SIG-M5 (cell line): ENCODE data around the gene LCN10.
A peak's percentile ranks its signal among the peaks of the same experiment; 100 is the strongest.
"Not testable (repeated sequence)": the region's sequence is repeated elsewhere in the genome, so short reads cannot be mapped to it uniquely, and the experiment has no call there.

Experiments
- DNase-seq: peaks from one replicate; lab custom pipeline; 2025; lab: John Stamatoyannopoulos, UW

Gene LCN10

DNA sequence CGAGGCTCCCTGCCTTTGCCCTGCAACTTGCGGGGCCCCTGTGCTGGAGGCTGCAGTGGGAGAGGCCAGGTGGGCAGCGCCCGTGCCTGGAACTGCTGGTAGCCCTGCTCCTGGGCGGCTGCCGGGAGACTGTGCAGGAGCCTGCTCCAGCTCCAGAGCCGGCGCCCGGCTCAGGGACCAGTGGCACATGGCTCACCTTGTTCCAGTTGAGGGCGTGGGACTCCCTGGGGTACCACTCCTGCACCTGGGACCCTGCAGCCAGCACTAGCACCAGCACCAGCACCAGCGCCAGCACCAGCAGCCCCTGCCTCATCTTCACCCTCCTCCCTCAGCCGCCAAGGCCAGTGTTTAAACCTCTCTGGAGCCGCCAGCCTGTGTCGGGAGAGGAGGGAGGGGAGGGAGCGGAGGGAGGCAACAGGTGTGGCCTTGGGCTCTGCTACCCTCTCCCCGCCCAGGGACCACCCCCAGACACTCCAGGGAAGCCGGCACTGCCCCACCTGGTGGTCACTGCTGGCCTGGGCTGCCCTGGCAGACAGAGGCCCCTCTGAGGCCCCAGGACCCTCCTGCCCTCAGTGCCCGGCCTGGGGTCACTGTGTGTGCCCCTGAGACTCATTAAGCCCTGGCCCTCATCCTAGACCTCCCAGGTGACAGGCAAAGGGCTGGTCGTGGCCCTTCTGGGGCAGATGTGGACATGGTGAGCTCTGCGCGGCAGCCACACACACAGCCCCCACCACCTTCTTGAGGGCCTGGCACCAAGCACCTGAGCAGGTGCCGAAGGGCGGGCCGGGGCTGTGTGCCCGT lies at the start of gene LCN10:
LCN10 (minus strand) TSS at position 350 of the 801 bp plus-strand sequence; CDS start at position 313, 37 bp downstream.
- no peak for DNase-seq

DNA sequence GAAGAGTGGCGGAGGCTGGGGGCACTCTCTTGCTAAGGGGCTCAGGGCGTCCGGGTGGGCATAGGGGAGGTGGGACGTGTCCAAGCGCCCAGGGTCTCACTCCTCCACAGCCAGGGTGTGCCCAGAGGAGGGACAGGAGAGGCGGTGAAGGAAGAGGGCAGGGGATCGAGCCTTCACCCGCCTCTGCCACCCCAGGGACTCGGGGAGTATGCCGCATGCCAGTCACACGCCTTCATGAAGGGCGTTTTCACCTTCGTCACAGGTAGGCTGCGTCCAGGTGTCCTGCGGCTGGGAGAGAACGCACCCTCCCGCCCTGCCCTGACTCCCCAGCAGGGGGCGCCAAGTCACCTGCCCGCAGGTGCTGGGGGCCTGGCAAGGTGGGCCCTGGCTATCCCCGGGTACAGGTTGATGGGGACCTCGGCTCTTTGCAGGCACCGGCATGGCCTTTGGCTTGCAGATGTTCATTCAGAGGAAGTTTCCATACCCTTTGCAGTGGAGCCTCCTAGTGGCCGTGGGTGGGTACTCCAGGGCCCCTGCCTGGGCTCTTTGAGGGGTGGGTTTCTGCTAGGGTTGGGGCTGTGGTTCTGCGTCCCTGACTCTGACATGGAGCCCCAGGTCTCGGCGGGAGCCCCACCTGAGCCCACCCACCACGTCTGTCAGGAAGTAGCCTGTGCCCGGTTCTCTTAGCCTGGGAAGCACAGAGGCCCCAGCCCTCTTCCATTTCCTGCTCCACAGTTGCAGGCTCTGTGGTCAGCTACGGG lies 49.0 kb upstream of the LCN10 start:
- DNase-seq: no peak

DNA sequence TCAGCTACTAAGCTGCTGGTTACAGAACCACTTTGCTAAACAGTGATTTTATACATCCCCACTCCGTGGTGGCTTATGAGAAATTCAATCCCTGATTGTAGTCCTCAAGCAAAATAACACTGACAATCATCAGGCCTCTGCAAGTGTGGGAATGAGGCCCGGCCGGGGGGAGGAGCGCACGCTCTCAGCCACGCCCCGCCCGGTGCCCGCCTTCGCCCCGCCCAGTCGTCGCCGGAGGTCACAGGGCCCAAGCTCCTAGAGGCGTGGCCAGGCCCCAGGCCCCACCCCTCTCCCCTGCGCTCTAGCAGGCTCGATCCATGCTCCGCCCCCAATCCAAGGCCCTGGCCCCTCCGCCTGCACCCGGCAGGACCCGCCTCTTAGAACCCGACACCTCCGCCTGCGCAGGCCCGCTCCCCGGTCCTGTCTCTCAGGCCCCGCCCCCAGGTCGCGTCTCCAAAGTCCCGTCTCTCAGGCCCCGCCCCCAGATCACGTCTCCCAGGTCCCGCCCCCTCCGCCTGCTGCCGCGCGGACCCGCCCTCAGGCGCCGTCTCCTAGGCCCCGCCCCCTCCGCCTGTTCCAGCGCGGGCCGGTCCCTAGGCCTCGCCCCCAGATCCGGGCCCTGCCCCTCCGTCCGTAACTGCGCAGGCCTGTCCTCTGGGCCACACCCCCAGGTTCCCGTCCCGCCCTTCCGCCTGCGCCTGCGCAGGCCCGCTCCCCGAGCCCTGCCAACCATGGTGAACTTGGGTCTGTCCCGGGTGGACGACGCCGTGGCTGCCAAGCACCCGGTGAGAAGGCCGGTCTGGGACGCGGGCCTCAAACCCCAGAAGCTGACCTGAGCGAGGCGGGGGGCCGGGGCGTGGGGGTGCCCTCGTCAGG lies 48.1 kb upstream of the LCN10 start, which contains the start of gene TMEM141:
TMEM141 (plus strand) TSS at position 705 of the 876 bp plus-strand sequence; CDS start at position 732, 27 bp downstream.
- DNase-seq: peak; percentile 89

DNA sequence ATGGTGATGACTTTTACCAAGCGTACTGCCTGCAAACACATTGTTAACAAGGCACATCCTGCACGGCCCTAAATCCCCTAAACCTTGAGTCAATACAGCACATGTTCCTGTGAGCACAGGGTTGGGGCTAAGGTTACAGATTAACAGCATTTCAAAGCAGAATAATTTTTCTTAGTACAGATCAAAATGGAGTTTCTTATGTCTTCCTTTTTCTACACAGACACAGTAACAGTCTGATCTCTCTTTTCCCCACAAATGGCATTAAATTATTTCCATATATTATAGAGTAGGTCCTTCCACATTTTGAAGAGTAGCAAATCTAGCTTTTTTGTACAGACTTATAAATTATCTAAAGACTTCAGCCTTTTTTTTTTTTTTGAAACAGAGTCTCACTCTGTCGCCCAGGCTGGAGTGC lies 46.8 kb upstream of the LCN10 start:
- no peak for DNase-seq

DNA sequence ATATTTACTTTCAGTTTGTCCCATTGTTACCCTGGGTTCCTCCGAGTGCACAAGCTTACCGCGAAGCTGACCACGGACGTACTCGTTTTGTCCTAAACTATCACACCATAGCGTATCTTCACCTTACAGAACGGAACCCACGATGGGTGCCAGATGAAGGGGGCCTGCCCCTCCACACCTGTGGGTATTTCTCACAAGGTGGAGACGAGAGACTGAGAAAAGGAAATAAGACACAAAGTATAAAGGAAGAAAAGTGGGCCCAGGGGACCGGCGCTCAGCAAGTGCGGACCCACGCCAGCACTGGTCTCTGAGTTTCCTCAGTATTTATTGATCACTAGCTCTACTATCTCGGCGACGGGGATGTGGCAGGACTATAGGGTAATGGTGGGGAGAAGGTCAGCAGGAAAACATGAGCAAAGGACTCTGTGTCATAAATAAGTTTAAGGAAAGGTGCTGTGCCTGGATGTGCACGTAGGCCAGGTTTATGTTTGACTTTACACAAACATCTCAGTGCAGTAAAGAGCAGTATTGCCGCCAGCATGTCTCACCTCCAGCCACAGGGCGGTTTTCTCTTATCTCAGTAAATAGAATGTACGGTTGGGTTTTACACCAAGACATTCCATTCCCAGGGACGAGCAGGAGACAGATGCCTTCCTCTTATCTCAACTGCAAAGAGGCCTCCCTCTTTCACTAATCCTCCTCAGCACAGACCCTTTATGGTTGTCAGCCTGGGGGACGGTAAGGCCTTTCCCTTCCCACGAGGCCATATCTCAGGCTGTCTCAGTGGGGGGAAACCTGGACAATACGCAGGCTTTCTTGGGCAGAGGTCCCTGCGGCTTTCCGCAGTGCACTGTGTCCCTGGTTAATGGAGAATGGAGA lies 46.1 kb upstream of the LCN10 start:
- DNase-seq: not testable (repeated sequence)

DNA sequence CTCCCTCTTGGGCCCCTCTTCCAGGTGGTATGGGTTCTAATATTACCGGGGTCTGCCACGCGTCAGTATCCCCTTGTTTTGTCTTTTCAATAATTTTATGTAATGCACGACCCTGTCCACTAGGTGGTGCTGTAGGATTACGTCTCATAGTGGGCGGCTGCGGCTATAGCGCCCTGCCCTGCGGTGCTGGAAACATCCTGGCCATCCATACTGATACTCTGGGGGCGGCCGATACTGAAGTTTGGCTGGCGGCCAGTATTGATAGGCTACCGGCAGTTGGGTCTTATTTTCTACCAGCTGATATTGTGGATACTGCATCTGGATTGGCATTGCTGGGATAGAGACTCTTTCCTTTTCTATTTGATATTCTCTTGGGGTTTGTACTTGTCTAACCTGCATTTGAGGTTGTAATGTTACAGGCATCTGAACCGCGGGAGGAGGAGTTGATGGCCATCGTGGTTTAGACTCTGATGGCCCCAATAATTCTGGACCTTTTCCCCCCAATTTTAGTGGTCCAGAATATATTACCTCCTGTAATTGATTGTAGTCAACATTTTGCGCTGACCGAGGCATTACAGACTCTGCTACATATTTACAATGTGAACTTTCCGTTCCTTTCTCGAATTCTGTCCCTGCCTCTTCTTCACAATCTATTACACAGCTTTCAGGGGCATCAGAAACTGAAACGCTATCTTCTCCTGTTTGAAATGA lies 45.1 kb upstream of the LCN10 start:
- no peak for DNase-seq

DNA sequence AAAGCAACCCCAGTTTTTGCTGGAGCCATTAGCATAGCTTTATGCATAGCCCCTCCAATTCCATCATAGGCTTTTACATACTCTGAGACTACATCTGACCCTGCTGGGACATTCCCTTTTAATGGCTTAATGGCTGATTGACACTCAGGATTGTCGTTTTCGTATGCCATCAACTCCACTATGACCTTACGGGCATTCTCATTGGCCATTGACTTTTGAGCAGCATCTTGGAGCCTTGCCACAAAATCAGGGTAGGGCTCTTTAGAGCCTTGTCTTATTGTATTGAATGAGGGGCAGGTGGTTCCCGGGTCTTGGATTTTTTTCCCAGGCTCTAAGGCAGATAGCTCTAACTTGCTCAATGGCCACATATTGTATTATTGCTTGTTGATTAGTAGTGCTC lies 44.2 kb upstream of the LCN10 start:
- DNase-seq: not testable (repeated sequence)

DNA sequence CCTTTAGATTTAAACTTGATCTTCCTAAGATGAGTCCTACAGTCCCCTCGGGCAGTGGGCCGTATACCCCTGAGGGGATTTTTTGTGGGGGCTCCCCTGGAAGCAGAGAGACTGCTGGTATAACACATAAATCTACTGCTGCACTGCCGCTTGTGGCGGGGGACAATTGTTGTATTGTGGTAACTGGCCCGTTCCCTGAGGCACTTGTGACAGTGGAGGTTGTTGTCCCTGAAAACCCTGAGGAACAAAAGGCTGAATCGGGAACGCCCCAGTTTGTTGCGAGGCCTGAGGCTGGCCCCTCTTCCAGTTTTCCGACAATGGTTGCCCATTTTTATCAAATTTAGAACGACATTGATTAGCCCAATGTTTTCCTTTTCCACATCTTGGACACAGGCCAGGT lies 43.7 kb upstream of the LCN10 start:
- no peak for DNase-seq

DNA sequence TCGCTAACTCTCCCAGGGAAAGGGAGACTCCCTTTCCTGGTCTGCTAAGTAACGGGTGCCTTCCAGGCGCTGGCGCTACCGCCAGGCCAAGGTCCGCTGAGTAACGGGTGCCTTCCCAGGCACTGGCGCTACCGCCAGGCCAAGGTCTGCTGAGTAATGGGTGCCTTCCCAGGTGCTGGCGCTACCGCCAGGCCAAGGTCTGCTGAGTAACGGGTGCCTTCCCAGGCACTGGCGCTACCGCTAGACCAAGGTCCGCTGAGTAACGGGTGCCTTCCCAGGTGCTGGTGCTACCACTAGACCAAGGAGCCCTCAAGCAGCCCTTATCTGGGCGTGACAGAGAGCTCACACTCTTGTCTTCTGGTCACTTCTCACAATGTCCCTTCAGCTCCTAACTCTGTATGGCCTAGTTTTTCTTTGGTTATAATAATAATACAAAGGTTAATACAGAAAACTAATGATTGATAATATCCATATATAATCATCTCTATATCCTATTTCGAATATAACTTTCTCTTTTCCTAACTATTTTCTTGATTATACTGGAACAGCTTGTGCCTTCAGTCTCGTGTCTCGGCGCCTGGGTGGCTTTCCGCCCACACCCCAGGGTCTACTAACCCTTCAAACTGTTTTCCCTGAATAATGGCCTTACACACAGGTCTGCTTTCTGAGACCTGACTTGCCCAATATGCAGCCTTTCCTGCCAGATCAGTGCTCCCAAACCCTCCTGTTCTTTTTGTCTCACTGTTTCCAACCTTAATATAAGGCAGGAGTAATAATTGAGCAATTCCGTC lies 43.0 kb upstream of the LCN10 start:
- not testable (repeated sequence) for DNase-seq

DNA sequence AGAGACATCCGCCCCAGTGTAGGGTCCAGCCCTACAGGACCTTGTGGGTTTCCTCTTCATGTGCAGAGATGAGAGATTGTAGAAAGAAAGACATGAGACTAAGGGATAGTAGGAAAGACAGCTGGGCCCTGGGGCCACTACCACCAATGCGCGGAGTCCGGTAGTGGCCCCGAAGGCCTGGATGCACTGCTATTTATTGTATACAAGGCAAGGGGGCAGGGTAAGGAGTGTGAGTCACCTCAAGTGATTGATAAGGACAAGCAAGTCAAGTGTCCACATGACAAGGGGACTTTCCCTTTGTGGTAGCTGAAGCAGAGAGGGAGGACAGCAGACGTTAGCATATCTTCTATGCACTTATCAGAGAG lies 42.2 kb upstream of the LCN10 start:
- no peak for DNase-seq

DNA sequence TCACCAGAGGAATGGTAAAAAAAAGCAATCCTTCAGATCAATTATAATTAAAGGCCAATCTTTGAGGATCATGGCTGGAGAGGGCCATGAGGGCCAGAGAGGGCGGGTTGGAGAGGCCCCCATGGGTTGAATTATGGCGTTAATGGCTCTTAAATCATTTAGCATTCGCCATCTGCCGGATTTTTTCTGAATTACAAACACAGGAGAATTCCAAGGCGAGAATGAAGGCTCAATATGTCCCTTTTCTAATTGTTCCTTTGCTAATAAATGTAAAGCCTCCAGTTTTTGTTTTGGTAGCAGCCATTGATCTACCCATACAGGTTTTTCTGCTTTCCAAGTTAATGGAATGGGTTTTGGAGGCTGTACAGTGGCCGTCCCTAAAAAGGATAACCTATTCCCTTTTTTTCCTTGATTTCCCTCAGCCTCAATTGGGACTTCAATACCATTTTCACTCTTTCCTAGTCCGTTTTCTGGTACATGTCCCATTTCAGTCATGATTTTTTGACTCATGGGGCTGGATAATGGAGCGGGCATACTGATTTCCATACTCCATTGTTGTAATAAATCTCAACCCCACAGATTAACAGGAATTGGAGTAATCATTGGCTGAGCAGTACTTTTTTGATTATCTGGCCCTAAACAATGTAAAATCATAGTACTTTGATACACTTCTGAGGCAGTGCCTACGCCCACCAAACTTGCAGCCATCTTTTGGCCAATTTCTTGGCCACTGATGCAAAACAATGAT lies 41.7 kb upstream of the LCN10 start:
- no peak for DNase-seq

DNA sequence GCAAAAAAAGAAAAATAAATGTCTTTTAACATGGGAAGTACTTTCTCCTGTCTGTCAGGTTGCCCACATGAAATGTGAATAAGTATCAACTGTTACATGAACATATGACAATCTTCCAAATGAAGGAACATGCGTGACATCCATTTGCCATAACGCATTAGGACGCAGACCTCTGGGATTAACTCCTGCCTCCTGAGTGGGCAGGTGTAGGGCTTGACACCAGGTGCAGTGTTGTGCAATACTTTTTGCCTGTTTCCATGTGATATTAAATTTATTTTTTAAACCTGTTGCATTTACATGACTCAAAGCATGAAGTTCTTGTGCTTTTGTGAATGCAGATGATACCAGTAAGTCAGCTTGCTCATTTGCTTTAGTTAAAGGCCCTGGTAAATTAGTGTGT lies 39.7 kb upstream of the LCN10 start:
- no peak for DNase-seq

DNA sequence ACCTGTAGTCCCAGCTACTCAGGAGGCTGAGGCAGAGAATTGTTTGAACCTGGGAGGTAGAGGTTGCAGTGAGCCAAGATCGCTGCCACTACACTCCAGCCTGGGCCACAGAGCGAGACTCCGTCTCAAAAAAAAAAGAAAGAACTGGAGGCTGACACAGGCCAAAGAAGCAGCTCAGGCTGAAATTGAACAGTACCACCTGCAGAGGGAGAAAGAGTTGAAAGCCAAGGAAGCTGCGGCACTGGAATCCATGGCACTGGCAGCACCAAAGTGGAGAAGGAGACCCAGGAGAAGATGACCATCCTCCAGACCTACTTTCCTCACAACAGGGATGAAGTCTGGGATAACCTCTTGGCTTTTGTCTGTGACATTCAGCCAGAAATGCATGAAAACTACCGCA lies 37.1 kb upstream of the LCN10 start:
- no peak for DNase-seq

DNA sequence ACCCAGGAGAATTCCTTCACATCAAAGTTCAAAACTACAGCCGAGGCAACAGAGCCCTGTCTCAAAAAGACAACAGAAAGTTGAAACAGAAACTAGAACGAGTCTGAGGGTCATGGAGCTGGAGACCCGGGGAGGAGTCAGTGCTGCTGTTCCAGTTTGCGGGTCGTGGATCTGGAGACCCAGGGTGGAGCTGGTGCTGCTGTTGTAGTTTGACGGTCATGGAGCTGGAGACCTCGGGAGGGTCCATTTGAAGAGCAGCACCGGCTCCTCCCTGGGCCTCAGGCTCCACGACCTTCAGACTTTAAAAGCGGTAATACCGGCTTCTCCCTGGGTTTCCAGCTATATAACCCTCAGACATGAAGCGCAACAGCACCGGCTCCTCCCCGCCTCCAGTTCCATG lies 34.6 kb upstream of the LCN10 start:
- no peak for DNase-seq

DNA sequence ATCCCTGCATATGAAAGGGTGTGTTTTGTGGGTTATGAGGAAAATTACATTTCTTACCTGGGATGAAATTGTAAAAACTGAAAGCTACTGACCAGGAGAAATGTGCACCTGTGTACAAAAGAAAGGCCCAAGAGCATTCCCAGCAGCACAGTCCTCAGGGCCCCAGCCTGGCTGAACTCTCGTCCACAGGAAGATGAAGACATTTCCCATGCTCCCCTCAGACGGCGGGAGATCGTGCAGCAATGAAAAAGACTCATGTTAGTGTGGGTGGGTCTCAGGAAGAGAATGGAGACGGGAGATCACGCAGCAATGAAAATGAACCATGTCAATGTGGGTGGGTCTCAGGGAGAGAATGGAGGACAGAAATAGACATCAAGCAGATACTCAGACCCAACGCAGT lies 34.2 kb upstream of the LCN10 start:
- DNase-seq: no peak

DNA sequence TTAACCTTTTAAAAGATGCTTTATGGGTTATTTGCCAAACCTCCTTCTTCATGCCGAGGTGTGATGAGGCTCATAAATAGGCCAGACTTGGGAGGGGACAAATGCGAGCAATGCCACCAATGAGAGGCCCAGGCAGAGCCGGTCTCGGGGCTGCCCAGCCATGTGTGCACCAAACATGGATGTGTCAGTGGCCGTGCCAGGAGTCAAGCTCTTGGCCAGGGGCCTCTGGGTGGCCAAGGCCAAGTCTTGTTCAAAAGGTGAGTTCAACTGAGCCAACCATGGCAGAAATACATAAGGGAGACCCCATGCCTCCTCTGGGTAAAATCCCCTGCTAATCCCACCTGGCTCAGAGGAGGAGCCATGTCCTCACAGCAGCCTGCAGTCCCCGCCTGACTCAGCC lies 32.5 kb upstream of the LCN10 start:
- DNase-seq: no peak

DNA sequence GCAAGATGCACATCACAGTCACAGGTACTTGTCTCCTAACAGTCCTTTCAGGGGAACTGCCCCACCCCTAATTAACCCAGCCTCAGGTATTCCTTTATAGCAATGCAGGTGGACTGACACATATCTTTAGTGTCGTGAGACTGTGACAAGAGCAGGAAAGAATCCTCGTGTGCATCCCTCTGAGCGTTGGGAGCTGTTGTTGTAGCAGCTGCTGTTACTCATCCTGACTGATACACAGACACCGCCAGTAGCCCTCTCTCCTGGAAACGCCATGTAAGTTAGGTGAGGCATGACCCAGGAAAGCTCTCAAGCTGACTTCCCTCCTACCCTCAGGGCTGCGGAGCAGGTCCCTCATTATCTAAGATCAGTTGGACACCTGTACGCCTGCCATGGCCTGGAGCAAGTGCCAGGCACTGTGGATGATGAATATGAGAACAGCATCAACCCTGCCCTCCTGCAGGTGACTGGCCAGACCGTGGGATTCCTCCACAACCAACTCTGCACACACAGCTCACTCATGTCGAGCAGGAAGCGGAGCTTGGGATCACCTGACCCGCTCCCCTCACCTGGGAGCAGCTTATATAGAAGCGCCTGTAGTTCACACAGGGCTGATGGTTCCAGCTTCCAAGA lies 31.8 kb upstream of the LCN10 start:
- no peak for DNase-seq

DNA sequence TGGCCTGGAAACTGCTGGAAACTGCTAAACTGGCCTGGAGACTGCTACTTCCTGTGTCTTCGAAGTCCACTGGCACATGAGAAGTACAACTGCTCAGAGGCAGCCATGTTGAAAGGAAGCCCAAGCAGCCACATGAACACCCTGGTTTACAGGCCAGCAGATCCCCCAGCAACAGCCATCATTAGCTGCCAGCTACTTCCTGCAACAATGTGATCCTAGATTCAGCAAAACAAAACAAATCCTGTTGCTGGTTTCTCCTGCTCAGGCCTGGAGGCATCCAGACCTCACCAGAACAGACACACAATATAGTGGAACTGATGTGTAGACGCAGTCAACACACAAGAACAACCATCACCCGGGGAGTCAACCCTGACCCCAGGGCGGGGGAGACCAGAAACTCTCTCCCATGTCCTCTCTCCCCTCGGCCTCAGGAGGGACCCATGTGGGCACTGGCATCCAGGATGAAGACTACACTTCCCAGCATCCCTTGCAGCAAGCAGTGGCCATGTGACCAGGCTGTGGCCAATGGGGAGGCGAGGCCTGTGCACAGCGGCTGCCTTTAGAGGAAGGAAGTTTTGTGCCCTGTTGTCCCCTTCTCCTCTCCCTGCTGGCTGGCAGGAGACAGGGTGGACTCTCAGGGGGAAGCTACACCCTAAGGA lies 30.8 kb upstream of the LCN10 start:
- no peak for DNase-seq
